T47D (cell line): Measurements from ENCODE around the gene ACVR1C.
A peak's percentile ranks its signal among the peaks of the same experiment; 100 is the strongest.
"Not testable (repeated sequence)": the region's sequence is repeated elsewhere in the genome, so short reads cannot be mapped to it uniquely, and the experiment has no call there.

Experiments
- DNase-seq, 2 experiments: peaks; one replicate each; pipeline versions ENCODE4 v3.0.0 to v3.0.0-alpha.2; 2011 to 2012; ENCODE audit warnings: low read depth in 1 of 2, low spot score in 1 of 2
- JUND ChIP-seq: IDR thresholded peaks from 2 replicates; pipeline ENCODE4 v1.6.1; 2012; ENCODE audit warnings: low read depth
- in situ Hi-C: cut with HindIII; loops from 2 replicates; pipeline ENCODE4 v1.10.0; 2016; ENCODE audit warnings: low sequenced_read_pairs, low pct_unique_long_range_greater_than_20kb

ACVR1C gene

GRCh38 chr2:157559461-157559860 lies 69.2 kb downstream of the ACVR1C start:
- no peak for DNase-seq
- no peak for TF ChIP-seq JUND
- in situ Hi-C loops: no loop called here

GRCh38 chr2:157559061-157559460 lies 69.6 kb downstream of the ACVR1C start:
- no peak for TF ChIP-seq JUND
- in situ Hi-C loops: no loop called here
- no peak for DNase-seq

GRCh38 chr2:157557770-157558169 lies 70.9 kb downstream of the ACVR1C start:
- in situ Hi-C loops: no loop called here
- TF ChIP-seq JUND: no peak
- no peak for DNase-seq

- no peak for DNase-seq
- in situ Hi-C loops: no loop called here
- TF ChIP-seq JUND: no peak
Observed at GRCh38 chr2:157540102-157540501, 88.6 kb downstream of the ACVR1C start.

- DNase-seq: peak in 1 of 2 experiments; percentile 22
- no peak for TF ChIP-seq JUND
- in situ Hi-C loops: no loop called here
Observed at GRCh38 chr2:157538064-157538463, 90.6 kb downstream of the ACVR1C start.

GRCh38 chr2:157536815-157537214 lies 91.8 kb downstream of the ACVR1C start:
- DNase-seq: no peak
- in situ Hi-C loops: no loop called here
- no peak for TF ChIP-seq JUND

- DNase-seq: no peak
- no peak for TF ChIP-seq JUND
- in situ Hi-C loops: no loop called here
Observed at GRCh38 chr2:157528963-157529751, 99.5 kb downstream of the ACVR1C start.

GRCh38 chr2:157526070-157526469 lies 102.6 kb downstream of the ACVR1C start:
- no peak for TF ChIP-seq JUND
- in situ Hi-C loops: no loop called here
- no peak for DNase-seq

- TF ChIP-seq JUND: no peak
- DNase-seq: no peak
- in situ Hi-C loops: no loop called here
Observed at GRCh38 chr2:157523270-157524247, 105.1 kb downstream of the ACVR1C start.

GRCh38 chr2:157514966-157515365 lies 113.7 kb downstream of the ACVR1C start:
- in situ Hi-C loops, DNase-seq: not testable (repeated sequence)

- no peak for TF ChIP-seq JUND
- no peak for DNase-seq
- in situ Hi-C loops: no loop called here
Observed at GRCh38 chr2:157509744-157510143, 118.9 kb downstream of the ACVR1C start.

- no peak for TF ChIP-seq JUND
- in situ Hi-C loops: no loop called here
- DNase-seq: no peak
Observed at GRCh38 chr2:157508676-157509075, 120.0 kb downstream of the ACVR1C start.

- in situ Hi-C loops: no loop called here
- no peak for TF ChIP-seq JUND
- DNase-seq: no peak
Observed at GRCh38 chr2:157506586-157506985, 122.1 kb downstream of the ACVR1C start.

- no peak for TF ChIP-seq JUND
- no peak for DNase-seq
- in situ Hi-C loops: no loop called here
Observed at GRCh38 chr2:157504623-157505022, 124.0 kb downstream of the ACVR1C start.
